Measurements from ENCODE around the gene VEZF1.
A peak's percentile ranks its signal among the peaks of the same experiment; 100 is the strongest.

Gene VEZF1, protein sequence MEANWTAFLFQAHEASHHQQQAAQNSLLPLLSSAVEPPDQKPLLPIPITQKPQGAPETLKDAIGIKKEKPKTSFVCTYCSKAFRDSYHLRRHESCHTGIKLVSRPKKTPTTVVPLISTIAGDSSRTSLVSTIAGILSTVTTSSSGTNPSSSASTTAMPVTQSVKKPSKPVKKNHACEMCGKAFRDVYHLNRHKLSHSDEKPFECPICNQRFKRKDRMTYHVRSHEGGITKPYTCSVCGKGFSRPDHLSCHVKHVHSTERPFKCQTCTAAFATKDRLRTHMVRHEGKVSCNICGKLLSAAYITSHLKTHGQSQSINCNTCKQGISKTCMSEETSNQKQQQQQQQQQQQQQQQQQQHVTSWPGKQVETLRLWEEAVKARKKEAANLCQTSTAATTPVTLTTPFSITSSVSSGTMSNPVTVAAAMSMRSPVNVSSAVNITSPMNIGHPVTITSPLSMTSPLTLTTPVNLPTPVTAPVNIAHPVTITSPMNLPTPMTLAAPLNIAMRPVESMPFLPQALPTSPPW

DNA sequence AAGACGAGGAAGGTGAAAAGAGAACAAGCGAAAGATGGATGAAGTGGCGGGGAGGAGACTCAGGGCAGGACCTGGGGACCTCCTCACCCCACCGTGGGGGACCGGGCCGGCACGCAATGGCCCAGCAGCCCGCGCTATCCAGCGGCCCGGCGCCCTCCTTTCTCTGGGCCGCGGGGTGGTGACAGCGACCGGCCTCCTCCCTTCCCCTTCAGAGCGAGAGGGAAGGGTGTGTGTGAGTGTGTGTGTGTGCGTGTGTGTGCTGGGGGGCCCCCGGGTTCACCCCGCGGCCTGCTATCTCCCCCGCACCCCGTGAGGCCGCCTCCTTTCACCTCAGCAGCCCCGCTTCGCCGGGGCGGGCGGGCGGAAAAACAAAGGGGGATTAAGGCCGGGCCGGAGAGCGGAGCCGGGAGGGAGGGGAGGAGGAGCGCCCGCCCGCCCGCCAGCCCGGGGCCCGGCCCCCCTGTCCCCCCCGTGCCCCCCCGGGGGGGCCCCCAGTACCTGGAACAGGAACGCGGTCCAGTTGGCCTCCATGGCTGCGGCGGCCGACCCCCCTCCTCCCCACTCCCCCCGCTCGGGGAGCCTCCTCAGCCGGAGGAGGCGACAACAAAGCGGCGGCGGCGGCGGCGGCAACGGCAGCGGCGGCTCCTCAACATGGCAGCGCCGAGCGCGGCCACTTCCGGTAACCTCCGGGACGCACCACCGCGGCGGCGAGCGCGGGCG is at the start of gene VEZF1:
Gene VEZF1, minus strand, starts transcription at position 674 of the 720 bp plus-strand sequence. Its CDS starts 143 bp downstream, at position 531.
- DNase-seq, result no peak

DNA sequence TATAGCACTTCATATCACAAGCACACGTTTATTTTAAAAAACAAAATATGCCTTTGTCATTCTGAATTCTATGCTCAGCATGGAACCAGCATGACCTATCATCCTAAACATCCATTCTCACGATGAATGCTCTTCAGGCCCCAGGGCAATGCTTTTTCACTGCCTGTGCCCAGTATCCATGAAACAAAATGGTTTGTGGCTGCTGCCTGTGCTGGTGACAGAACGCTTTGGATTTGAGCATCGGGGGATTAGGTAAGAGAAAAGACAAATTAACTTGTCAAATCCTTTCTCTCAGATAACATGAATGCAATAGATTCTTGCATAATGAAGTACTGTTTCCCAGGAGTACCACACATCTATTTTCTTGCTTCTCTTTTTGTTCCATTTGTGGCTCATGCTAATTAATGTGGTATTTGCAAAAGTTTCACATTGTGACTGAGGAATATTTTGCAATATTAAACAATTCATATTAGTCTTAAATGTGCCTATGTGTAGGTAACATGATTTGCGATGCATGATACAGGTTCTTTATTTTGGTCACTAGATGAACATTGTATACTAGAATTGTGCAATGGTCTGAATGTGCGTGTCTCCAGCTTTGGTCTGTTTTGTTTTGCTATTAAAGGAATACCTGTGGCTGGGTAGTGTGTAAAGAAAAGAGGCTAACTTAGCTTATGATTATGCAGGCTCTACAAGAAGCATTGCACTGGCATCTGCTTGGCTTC is 44.8 kb upstream of the VEZF1 start:
- DNase-seq, result no peak

DNA sequence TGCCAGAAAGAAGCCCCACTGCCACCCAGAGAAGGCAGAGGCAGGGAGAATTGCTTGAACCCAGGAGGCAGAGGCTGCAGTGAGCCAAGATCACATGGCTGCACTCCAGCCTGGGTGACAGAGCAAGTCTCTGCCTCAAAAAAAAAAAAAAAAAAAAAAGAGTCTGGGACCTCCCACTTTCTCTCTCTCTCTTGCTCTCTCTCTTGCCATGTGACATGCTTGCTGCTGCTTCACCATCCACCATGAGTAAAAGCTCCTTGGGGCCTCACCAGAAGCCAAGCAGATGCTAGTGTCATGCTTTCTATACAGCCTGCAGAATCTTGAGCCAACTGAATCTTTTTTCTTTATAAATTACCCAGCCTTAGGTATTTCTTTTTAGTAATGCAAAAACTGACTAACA is 40.5 kb upstream of the VEZF1 start:
- no peak for DNase-seq

DNA sequence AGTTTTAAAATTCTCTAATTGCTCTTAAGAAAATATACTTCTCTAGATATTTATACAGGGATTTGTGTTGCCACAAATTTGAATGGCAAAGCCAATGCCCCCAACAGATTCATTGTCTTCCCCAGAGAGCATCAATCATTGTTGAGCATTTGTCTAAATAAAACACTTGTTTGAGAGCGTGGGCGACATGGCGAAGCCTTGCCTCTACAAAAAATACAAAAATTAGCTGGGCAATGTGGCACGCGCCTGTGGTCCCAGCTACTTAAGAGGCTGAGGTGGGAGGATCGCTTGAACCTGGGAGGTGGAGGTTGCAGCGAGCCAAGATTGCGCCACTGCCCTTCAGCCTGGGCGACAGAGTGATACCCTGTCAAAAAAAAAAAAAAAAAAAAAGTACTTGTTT is 32.3 kb upstream of the VEZF1 start:
- DNase-seq, result no peak

DNA sequence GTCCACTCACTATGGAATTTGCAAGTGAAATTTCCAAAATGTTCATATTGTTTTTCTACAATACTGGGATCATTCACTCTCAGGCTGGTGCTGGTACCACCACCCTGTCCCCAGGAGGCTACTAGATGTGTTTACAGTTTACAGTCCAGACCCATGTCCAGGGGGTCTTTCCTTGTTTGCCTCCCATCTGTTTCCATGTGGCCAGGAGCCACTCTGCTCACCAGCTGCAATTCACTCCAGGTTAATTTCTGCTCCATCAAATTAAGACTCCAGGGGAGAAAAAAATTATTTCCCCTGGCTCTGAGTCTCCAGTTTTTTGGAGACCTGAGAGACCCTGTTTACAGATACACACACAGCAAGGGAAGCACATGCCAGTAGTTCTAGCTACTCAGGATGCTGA is 31.5 kb upstream of the VEZF1 start:
- DNase-seq, result no peak

DNA sequence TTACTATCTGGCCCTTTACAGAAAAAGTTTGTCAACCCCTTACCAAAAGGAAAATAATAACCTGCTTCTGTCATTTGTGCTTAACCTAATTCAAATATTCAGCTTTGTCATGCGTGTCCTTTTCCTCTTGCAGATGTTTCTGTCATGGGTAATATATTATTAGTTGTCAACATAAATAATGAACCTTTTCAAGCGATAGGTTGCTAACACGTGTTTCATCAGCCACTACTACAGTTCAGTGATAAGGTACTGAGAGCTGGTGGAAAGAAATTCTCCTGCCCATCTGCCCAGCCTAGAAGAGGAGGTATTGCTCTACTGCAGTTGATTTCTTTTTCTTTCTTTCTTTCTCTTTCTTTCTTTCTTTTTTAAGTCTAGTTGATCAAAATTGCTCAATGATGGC is 31.0 kb upstream of the VEZF1 start:
- DNase-seq, result no peak

DNA sequence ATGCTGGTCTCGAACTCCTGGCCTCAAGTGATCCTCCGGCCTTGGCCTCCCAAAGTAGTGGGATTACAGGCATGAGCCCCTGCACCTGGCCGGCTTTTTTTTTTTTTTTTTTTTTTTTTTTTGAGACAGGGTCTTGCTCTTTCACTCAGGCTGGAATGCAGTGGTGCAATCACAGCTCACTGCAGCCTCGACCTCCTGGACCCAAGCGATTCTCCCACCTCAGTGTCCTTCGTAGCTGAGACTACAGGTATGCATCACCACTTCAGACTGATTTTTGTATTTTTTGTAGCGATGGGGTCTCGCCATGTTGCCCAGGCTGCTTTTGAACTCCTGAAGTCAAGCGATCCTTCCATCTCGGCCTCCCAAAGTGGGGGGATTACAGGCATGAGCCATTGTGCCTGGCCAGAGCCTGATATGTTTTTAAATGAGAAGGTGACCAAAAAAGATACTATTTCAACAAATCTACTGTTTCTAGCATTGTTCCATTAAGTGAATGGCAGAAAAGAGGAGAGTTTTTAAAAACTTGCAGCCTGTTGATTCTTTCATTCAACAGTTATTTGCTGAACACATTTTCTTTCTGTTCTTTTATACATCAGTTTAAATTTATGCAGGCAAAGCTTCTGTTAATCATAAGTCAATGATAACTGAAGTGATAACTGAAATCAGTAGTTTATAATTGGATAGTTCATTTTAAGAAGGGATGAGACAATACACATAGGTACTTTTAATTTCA is 22.2 kb upstream of the VEZF1 start:
- DNase-seq, result no peak

DNA sequence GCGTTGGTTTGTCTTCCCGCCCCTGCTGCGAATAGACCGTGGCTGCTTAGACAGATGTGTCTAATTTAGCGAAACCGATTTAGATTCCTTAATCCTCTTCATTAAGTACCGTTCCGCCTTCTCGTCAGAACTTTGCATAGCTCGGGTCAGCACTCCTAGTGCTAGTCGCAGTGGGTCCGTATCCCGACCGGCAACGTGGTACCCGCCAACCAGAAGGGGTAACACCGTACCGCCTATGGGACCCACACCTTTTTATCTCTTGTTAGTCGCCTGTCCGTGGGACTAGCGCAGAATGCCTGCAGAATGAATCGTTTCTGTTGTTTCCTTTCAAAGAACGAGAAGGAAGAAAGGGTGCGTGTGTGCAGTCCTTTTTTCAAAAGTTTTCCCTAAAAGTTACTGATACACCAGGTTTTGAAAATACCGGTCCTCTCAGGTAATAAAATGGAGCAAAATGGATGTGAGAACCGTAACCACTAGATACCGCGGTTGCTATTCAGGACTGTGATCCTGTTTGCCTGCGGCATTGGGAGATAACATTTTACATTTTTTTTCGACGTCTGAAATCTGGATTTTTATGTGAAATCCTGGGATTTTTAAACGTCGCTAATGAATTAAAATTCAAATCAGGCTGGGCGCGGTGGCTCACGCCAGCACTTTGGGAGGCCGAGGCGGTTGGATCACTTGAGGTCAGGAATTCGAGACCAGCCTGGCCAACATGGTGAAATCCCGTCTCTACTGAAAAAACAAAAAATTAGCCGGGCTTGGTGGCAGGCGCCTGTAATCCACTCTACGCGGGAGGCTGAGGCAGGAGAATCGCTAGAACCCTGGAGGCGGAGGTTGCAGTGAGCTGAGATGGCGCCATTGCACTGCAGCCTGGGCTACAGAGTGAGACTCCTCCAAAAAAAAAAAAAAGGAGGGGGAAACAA is 20.0 kb upstream of the VEZF1 start:
- no peak for DNase-seq

DNA sequence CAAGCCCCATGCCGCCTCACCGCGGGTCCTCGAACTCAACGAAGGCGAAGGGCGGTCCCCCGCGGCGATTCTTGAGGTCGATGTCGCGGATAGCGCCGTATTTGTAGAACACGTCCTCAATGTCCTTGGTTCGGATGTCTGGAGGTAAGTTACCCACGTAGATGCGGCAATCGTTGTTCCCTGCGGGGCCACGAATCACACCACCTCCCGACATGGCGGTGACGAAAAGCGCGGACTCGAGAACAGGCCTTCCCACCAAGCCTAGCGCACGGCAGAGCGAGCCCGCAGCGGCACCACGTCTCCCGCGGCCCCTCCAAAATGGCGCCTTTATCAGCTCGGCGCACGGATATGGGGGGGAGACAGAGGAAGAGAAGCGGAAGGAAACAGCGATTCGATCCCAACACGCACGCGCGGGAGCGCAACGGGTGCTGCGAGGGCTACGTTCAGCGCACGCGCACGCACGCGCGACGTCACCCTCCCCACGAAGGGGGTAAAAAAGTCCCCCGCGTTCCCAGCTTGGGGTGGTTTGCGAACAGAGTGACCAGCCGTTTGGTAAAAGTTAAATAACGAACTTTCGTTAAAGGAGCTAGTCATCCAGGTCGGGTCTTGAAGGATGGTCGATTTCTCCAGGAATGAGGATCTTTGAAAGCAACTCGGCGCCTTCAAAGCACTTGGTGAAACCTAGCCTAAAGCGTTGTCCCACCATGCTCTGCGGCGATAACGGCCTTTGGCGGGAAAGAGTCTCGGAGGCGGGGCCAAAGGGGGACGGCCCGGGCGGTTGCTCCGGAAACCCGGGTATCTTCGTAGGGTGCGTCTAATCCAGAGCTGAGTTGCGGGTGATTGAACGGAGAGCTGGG is 19.1 kb upstream of the VEZF1 start, which contains the start of gene SRSF1:
Gene SRSF1, minus strand, starts transcription at position 323 of the 857 bp plus-strand sequence. Its CDS starts 109 bp downstream, at position 214.
- DNase-seq, result peak; percentile 95

DNA sequence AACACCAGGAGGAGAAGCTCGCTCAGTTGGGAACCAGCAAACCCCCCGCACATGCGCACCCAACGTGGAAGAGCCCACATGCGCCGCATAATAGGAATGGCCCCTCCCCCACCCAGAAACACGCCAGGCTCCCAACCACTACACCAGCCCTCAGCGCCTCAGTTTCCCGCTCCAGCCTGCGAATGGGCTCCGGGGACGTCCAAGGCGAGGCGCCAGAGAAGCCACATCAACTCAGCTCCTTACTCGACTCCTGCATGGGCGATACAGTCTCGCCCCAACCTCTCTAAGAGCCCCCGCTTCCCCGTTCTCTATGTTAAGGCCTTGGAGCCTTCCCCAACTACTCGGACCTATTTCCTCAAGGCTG is 18.5 kb upstream of the VEZF1 start:
- DNase-seq, result peak; percentile 50

DNA sequence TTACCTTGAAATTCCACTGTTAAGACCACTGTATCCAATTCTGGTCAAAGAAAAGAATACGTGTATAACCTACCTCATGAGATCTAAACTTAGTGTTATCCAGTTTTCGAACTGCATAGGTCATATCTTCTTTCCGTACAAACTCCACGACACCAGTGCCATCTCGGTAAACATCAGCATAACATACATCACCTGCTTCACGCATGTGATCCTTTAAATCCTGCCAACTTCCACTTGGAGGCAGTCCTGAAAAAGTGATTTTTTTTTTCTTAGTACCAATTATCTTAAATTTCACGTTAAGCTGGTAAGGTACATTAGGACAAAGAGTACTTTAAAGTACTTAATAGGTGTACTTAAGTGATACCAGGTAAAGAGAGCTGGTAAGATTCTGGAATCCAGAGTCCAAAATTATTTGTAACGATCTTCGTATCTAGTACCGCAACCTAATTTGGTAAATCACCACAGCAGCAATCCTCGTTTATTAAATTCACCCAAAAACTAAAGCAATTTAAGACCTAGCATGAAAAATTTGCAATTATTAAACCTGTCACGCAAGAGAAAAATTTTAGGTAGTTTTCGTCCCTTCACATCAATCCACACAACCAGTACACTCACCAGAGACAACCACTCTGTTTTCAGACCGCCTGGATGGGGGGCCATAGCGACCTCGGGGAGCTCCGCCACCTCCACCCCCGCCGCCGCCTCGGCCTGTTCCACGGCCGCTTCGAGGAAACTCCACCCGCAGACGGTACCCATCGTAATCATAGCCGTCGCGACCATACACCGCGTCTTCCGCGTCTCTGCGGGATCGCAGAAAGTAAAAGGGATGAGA is 17.9 kb upstream of the VEZF1 start:
- no peak for DNase-seq

DNA sequence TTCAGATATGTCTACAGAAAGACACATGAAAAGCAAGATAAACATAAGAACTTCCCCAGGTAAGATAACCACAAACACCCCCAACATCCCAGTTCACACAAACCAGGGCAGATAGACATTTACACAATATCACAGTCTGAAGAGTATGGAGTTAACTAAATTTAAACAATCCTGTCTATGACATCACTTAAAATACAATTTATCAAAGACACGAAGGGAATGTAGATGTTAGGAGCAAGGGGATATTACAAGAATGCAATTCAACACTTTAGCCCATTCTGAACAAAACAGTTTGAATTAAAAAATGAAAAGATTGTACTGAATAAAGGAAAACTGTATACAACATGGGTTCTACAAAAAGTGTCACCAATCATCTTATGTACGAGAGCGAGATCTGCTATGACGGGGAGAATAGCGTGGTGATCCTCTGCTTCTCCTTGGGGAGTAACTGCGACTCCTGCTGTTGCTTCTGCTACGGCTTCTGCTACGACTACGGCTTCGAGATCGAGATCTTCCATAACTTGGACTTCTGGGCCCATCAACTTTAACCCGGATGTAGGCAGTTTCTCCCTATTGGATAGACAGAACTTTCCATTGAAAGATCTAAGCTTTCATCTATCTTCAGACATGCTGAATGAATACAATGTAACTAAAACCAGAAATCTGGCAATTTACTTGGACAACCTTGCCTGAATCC is 17.1 kb upstream of the VEZF1 start:
- DNase-seq, result no peak

DNA sequence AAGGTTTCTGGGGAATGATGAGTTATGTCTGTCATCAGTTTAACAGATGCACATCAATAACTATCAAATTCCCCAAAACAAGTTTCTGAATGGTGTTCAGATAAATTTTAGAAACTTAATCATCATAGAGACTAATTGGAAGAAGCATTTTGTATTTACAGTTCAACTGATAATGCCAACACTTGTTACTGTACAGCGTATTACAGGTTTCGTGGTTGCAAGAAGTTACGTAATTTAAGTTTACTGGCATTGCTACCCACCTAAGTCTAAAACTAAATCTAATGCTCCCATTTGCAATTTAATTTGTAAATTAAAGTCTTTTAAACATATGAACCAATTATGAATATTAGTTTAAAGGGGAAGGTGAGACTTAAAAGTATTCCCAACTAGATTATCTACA is 16.0 kb upstream of the VEZF1 start:
- DNase-seq, result no peak

DNA sequence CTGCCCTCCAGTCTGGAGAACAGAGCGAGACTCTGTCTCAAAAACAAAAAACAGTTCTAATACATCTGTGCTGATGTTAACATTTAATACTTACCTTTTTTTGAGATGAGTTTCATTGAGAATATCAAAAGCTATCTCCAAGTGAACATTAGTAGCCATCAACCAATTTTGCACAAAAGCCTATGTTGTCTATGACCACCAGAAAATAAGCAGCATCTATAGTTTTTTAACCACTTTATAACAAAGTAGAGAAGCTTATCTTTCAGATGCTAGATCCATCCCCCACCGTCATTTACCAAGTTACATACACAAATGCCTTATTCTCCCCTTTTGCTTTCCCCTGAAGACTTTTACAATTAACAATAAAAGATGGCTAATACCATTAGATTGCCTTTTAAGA is 14.9 kb upstream of the VEZF1 start:
- no peak for DNase-seq

DNA sequence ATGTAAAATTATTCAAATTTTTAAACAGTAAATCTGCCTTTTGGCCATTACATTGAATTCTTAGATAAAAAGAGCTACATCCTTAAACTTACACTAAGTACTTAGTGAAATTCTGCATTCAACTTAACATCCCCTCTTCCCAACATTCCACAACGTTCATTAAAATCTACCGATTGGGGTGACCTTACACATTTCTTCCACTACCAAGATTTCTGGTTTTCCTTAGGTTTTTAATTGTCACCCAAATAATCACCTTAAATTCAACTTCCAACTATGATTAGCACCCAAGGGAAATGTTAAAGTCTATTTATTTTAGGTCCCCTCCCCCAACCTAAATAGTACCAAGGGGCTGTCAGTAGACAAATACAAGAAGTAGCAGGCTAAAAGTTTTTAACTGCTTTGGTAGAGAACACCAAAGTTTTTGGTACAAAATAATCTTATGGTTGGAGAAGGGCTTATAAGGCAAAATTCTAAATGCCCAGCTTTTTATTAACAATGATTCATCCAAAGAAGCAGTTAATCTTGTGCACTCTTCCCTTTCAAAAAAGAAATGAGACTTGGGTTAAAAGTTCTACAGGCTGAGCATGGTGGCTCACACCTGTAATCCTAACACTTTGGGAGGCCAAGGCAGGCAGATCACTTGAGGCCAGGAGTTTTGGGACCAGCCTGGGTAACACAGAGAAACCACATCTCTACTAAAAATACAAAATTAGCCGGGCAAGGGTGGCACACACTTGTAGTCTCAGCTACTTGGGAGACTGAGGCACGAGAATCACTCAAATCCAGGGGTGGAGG is 14.3 kb upstream of the VEZF1 start:
- no peak for DNase-seq

DNA sequence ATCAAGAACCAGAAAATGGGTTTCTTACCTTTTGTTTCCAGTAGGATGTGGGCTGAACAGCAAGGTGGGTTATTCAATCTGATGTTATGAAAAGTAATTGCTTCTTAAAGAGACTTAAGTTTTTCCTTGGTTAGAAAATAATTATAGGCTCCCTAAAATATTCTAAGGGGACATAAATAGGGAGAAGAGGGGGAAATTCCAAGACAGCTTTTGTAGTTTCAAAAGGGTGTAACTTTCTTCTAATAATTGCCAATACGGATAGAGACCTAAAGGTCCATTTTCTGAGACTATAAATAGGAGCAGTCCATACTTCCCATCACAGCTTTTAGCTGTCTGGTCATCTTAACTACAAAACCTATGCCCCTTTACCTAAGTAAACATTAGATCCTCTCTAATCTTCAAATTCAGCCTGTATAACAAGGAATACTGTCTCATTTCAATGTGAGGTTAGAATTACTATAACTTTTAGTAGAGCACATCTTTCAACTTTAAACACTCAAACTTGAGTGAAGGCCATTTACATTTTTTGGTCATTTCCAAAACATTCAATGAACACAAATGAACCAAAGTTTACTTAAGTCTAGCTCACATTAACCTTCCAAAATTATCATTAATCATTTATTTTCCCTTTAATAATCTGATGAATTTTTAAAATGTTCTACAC is 13.5 kb upstream of the VEZF1 start:
- DNase-seq, result no peak

DNA sequence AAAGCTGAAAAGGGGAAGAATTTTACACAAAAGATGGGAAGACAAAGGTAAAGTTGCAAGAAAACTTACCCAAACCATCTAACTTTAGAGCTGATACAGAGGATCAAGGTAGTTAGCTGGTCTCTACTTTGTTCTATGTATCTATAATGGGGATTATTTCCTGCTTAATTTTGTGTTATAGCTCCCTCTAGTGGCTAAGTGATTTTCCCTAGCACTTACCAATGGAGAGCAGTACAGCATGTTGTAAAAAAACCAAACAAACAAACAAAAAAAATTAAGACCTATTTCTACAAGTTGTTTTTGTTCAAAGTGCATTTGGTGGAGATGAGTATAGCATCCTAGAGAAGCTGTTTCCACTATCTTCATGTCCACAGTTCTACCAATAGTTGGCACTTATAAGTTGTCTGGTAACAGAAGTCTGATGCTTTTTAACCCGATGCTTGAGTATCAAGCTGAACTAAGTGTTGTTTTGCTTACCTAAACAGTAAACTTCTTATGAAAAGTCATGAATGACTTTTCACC is 11.5 kb upstream of the VEZF1 start:
- peak; percentile 52 for DNase-seq
